Uterus (tissue), 2 donors: ENCODE measurements around the gene SH3PXD2A.

Experiments used
- POLR2A ChIP-seq, 2 donors: fragments of 450-650 bp; IDR thresholded peaks; one replicate each; pipeline ENCODE4 v1.6.1; 2016; ENCODE audit warnings: antibody characterized with exemption in 2 of 2, mild to moderate bottlenecking in 1 of 2, moderate library complexity in 1 of 2
- TF ChIP-seq, protein P1 (sequence below), 4 experiments: fragments of 200-600 bp in 2 of 4; fragments of 450-650 bp in 2 of 4; sonication (generic) in 2 of 4; IDR thresholded peaks; one replicate each; pipeline ENCODE4 v1.5.1; 2016 to 2019; ENCODE audit warnings: antibody characterized with exemption in 4 of 4, mild to moderate bottlenecking in 2 of 4, moderate library complexity in 1 of 4

DNA sequence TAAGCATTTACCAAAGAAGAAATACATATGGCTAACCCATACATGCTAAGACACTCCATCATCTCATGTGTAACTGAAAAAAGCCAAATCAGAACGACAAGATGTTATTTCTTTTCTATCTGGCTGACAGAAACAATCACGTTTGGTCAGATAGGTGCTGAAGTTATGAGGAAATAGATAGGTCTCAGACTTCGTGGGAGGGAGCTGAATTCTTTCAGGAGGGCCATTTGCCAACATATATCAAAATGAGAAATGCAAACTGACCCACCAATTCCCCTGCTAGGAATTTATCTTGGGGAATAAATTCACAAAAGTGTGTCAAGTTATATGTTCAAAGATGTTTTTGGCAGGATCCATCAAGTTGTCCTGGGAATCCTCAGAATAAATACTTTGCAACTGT, 32.6 kb downstream of the SH3PXD2A start:
- TF ChIP-seq, protein P1, sequence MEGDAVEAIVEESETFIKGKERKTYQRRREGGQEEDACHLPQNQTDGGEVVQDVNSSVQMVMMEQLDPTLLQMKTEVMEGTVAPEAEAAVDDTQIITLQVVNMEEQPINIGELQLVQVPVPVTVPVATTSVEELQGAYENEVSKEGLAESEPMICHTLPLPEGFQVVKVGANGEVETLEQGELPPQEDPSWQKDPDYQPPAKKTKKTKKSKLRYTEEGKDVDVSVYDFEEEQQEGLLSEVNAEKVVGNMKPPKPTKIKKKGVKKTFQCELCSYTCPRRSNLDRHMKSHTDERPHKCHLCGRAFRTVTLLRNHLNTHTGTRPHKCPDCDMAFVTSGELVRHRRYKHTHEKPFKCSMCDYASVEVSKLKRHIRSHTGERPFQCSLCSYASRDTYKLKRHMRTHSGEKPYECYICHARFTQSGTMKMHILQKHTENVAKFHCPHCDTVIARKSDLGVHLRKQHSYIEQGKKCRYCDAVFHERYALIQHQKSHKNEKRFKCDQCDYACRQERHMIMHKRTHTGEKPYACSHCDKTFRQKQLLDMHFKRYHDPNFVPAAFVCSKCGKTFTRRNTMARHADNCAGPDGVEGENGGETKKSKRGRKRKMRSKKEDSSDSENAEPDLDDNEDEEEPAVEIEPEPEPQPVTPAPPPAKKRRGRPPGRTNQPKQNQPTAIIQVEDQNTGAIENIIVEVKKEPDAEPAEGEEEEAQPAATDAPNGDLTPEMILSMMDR (IDR thresholded peaks at IDR 0.05): no peak
- no peak for TF ChIP-seq POLR2A (IDR thresholded peaks at IDR 0.05)
